Fibroblast of lung (primary cell): ENCODE data around the gene CNTN1.

Experiments
- CTCF ChIP-seq, 2 donors: IDR thresholded peaks in 1 of 2; conservative IDR thresholded peaks in 1 of 2; 1 replicate in 1 of 2; 2 replicates in 1 of 2; pipeline ENCODE4 v1.5.1; 2011 to 2012; ENCODE audit warnings: low read length in 2 of 2, control low read depth in 1 of 2, inconsistent platforms in 1 of 2, low read depth in 1 of 2, mild to moderate bottlenecking in 1 of 2
- EZH2 ChIP-seq: IDR thresholded peaks from 2 replicates; pipeline ENCODE4 v1.5.1; 2012; ENCODE audit warnings: low read length, control low read depth, mild to moderate bottlenecking; ENCODE audit errors: missing control alignments

DNA sequence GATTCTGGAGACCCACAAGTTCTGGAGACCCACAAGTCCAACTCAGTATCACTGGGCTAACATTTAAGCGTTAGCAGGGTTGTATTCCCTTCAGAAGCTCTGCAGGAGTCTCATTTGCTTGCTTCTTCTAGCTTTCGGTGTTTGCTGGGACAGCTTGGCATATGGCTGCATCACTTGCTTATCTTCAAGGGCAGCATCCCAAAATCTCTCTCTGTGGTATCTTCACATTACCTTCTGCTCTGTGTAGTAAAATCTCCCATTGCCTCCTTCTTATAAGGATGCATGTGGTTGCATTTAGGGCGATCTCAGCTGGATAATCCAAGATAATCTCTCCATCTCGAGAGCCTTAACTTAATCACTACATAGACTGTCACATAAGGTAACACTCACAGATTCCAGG, 7.3 kb upstream of the CNTN1 start:
- TF ChIP-seq EZH2 = no peak
- no peak for TF ChIP-seq CTCF (conservative IDR thresholded peaks at IDR 0.05 in 1 of 2, IDR thresholded peaks at IDR 0.05 in 1 of 2; ENCODE audit: low read depth in 1 of 2, low read length in 2 of 2)
